GM23338 (cell line): ENCODE data around the gene RNF6. TPM values are rescaled to one million over a fixed set of nuclear protein-coding genes. Genes with fewer than 3 reads are reported as not detected.

Experiments
- ATAC-seq: fragments of 200-7000 bp; cut with Tn5 transposase; 3 replicates; pipeline ENCODE4 v1.9.1; 2020
- DNase-seq: peaks from one replicate; pipeline ENCODE4 v3.0.0-alpha.2; 2015; ENCODE audit warnings: low spot score
- H2AFZ ChIP-seq: fragments of 200-600 bp; sonication (generic); 2 replicates; pipeline ENCODE4 v1.8.0; 2016; ENCODE audit warnings: antibody characterized with exemption, mild to moderate bottlenecking, moderate library complexity
- H3F3A ChIP-seq: fragments of 200-600 bp; sonication (generic); replicated peaks from 2 replicates; pipeline ENCODE4 v1.8.0; 2017; ENCODE audit warnings: antibody characterized with exemption, mixed run types, low read depth
- H3K27ac ChIP-seq: fragments of 200-600 bp; sonication (generic); 2 replicates; pipeline ENCODE4 v1.6.1; 2016; ENCODE audit warnings: low read depth
- H3K27me3 ChIP-seq: fragments of 200-600 bp; sonication (generic); 2 replicates; pipeline ENCODE4 v1.8.0; 2016; ENCODE audit warnings: mild to moderate bottlenecking, mixed run types, moderate library complexity; ENCODE audit not compliant: insufficient read depth
- H3K36me3 ChIP-seq: fragments of 200-600 bp; sonication (generic); 2 replicates; pipeline ENCODE4 v1.8.0; 2016; ENCODE audit warnings: mild to moderate bottlenecking; ENCODE audit not compliant: insufficient read depth
- H3K4me1 ChIP-seq: fragments of 200-600 bp; sonication (generic); 2 replicates; pipeline ENCODE4 v1.8.0; 2016; ENCODE audit warnings: mild to moderate bottlenecking, moderate library complexity; ENCODE audit not compliant: insufficient read depth
- H3K4me2 ChIP-seq: fragments of 200-600 bp; sonication (generic); 2 replicates; pipeline ENCODE4 v1.7.1; 2017; ENCODE audit warnings: mixed run types
- H3K4me3 ChIP-seq: fragments of 200-600 bp; sonication (generic); 2 replicates; pipeline ENCODE4 v1.6.1; 2016; ENCODE audit warnings: mixed run types
- H3K79me2 ChIP-seq: fragments of 200-600 bp; sonication (generic); replicated peaks from 2 replicates; pipeline ENCODE4 v1.8.0; 2017; ENCODE audit warnings: mild to moderate bottlenecking; ENCODE audit not compliant: insufficient read depth
- H3K9me2 ChIP-seq: fragments of 200-600 bp; sonication (generic); 2 replicates; pipeline ENCODE4 v1.8.0; 2017; ENCODE audit not compliant: insufficient read depth
- H4K20me1 ChIP-seq: fragments of 200-600 bp; sonication (generic); replicated peaks from 2 replicates; pipeline ENCODE4 v1.8.0; 2017; ENCODE audit warnings: mild to moderate bottlenecking; ENCODE audit not compliant: insufficient read depth
- H3K27ac Mint-ChIP-seq: 2 replicates; pipeline ENCODE4 v1.8.0; 2020; ENCODE audit warnings: inconsistent platforms, mild to moderate bottlenecking, moderate library complexity, mixed read lengths
- H3K27me3 Mint-ChIP-seq: 3 replicates; pipeline ENCODE4 v1.8.0; 2022; ENCODE audit warnings: low read depth, mild to moderate bottlenecking, moderate library complexity, mixed read lengths, inconsistent platforms; ENCODE audit not compliant: insufficient read depth, poor library complexity
- H3K36me3 Mint-ChIP-seq: 3 replicates; pipeline ENCODE4 v1.8.0; 2021; ENCODE audit warnings: low read depth, mild to moderate bottlenecking, inconsistent platforms, moderate library complexity, mixed read lengths
- H3K4me1 Mint-ChIP-seq: 3 replicates; pipeline ENCODE4 v1.8.0; 2020; ENCODE audit warnings: mild to moderate bottlenecking, inconsistent platforms, mixed read lengths
- H3K4me3 Mint-ChIP-seq: 3 replicates; pipeline ENCODE4 v1.8.0; 2021; ENCODE audit warnings: moderate library complexity, mild to moderate bottlenecking, inconsistent platforms, mixed read lengths
- H3K9me3 Mint-ChIP-seq: 3 replicates; pipeline ENCODE4 v1.8.0; 2020; ENCODE audit warnings: moderate library complexity, mild to moderate bottlenecking, inconsistent platforms, mixed read lengths
- CTCF ChIP-seq, 2 experiments: fragments of 200-600 bp in 1 of 2; sonication (generic) in 1 of 2; conservative IDR thresholded peaks; 2 replicates each; pipeline versions ENCODE4 v1.5.1 to v1.6.1; 2016 to 2017; ENCODE audit warnings: antibody characterized with exemption in 2 of 2, low read depth in 2 of 2, mild to moderate bottlenecking in 2 of 2, moderate library complexity in 1 of 2
- EZH2 ChIP-seq: fragments of 200-600 bp; sonication (generic); IDR thresholded peaks from one replicate; pipeline ENCODE4 v1.8.0; 2017; ENCODE audit warnings: antibody characterized with exemption, mild to moderate bottlenecking, low read depth; ENCODE audit not compliant: unreplicated experiment
- EZH2phosphoT487 ChIP-seq: fragments of 200-600 bp; sonication (generic); IDR thresholded peaks from one replicate; pipeline ENCODE4 v1.8.1; 2018; ENCODE audit warnings: antibody characterized with exemption; ENCODE audit not compliant: unreplicated experiment
- JUNB ChIP-seq: IDR thresholded peaks from one replicate; pipeline ENCODE4 v1.6.1; 2016; ENCODE audit warnings: antibody characterized with exemption; ENCODE audit not compliant: unreplicated experiment
- NANOG ChIP-seq: IDR thresholded peaks from 2 replicates; pipeline ENCODE4 v1.6.1; 2016; ENCODE audit warnings: antibody characterized with exemption, borderline replicate concordance
- POLR2AphosphoS5 ChIP-seq: IDR thresholded peaks from 2 replicates; pipeline ENCODE4 v1.6.1; 2016; ENCODE audit warnings: antibody characterized with exemption, low read depth
- REST ChIP-seq: IDR thresholded peaks from one replicate; pipeline ENCODE4 v1.6.1; 2018; ENCODE audit warnings: antibody characterized with exemption; ENCODE audit not compliant: unreplicated experiment
- ZNF114 ChIP-seq: fragments of 250-450 bp; sonication (Bioruptor Pico); IDR thresholded peaks from 2 replicates; pipeline ENCODE4 v1.5.0; 2020; ENCODE audit warnings: mild to moderate bottlenecking, moderate library complexity
- ZNF462 ChIP-seq: fragments of 250-450 bp; sonication (Bioruptor Pico); IDR thresholded peaks from 2 replicates; pipeline ENCODE4 v1.5.0; 2020; ENCODE audit warnings: mild to moderate bottlenecking, moderate library complexity
- polyA plus RNA-seq: library from polyadenylated mRNA; unstranded; fragments of >200 nt; fragmentation: Nextera tagmentation; extraction: Ambion mirVana; gene quantifications from 2 replicates; pipeline ENCODE4 v1.2.1, GENCODE V29; 2016
- total RNA-seq: library from RNA; depleted of rRNA; stranded (reverse); fragments of >200 nt; shearing (Covaris generic); gene quantifications from 2 replicates; pipeline ENCODE4 v1.2.3, GENCODE V29; 2014

Gene RNF6
- total and polyA plus RNA-seq, 2 experiments from 2014 or later, result 11.8 to 18.8 TPM

GRCh38 chr13:26208287-26208686 lies 13.8 kb downstream of the RNF6 start:
- Mint-ChIP-seq H3K9me3 (no peaks in the 10 kb centered on the region), H3K4me1 (no peaks in the 10 kb centered on the region), H3K4me3 (no peak overlapping the region), H3K27me3 (no peaks in the 10 kb centered on the region), H3K27ac (no peak overlapping the region), H3K36me3 (peaks cover 4% of the 10 kb centered on the region; the same call in 1 of the 3 replicates)
- Histone ChIP-seq H3K4me1 (no peaks in the 10 kb centered on the region), H3K4me3 (no peak overlapping the region), H2AFZ (no peak overlapping the region), H3K79me2 (no peaks in the 10 kb centered on the region), H3K36me3 (peaks cover 9% of the 10 kb centered on the region; the same call in 1 of the 2 replicates), H3K9me2 (no peaks in the 10 kb centered on the region), H3K27me3 (no peaks in the 10 kb centered on the region), H3F3A (no peaks in the 10 kb centered on the region), H3K27ac (no peak overlapping the region), H4K20me1 (no peaks in the 10 kb centered on the region), H3K4me2 (no peak overlapping the region)
- no peak for DNase-seq
- no peak for ATAC-seq
- no peak for TF ChIP-seq REST
- no peak for TF ChIP-seq NANOG
- TF ChIP-seq EZH2, result no peak
- TF ChIP-seq ZNF114 (CRISPR knock-in tag), result no peak
- no peak for TF ChIP-seq ZNF462
- TF ChIP-seq CTCF (conservative IDR thresholded peaks at IDR 0.05; ENCODE audit: low read depth in 2 of 2), result no peak
- no peak for TF ChIP-seq EZH2phosphoT487
- no peak for TF ChIP-seq POLR2AphosphoS5
- TF ChIP-seq JUNB, result no peak
